Hematopoietic multipotent progenitor cell treated with erythropoietin and hydrocortisone succinate and interleukin-3 and kit ligand, for 6 days (in vitro differentiated cells): ENCODE results near the gene COA4.

Experiments
- DNase-seq: peaks from one replicate; pipeline ENCODE4 v3.0.0-alpha.2; 2015

COA4 gene

DNA sequence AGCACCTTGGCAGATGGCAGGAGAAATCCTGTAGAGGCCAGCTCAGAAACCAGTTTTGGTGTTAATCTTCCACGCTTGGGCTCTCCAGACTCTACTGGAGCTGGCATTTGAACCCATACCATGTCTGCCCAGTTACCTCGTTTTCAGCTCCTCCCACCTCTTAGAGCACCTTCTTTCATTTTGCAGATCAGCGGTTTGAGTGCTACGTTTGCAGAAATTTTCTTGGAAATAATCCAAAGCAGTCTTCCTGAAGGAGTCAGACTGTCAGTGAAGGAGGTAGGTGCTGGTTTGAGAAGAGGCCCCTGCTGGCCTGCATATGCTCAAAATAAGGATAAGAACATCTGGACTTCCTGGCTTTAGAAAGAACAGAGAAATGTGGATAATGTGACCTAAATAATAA, 13.7 kb downstream of the COA4 start:
- DNase-seq, result no peak

DNA sequence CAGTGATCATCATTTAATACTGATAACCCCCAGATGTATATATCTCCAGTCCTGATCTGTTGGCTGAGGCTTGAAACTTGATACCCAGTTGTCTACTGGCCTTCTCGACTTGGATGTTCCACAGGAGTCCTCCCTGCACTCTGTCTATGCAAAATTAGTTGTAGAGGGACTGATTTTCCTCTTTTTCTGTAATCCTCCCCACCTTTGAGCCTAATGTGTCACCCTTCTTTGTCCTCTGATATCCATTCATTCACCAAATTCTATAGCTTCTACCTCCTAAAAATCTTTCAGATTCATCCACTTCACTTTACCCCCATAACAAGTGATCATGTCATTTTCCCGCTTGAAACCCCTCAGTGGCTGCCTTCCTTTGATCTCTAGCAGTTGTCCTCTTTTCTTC, 16.4 kb downstream of the COA4 start:
- no peak for DNase-seq

DNA sequence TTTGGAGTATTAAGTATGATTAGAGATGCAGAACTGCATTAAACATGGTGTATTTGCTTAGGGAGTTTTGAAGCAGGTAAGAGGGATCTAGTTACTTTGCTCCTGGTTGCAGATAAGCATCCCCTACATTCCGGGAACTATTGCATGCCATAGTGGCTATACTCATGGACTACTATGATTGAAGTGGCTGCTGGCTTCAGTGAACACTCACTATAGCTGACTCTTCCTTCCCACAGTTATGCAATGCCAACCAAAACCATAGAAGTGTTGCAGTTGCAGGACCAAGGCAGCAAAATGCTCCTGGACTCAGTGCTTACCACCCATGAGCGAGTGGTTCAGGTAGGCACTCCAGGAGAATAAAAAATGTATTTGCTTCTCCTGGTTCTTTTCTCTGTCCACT, 17.0 kb downstream of the COA4 start:
- DNase-seq, result no peak

DNA sequence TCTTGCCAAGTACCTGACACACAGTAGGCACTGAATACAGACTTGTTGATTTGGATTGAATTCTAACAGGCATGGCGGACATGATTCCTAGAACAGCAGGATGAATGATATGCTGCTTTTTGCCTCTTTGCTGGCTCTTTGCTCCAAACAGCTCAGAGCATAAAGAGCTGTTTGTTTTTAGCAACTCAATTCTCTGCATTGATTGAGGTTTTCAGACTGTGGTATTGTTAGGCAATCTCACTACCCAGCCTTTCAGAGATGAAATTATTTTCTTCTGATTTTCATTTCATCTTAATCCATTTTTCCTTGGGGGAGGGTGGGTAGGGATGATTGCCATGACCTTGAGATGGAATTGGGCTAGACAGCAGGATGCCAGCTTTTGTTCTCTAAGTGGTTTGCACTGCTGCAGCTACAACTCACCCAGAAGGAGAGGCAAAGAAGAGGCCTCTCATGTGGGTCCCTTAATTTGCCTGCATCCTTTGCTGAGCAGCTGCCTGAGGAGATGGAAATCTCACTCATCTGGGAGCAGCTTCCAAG, 20.5 kb downstream of the COA4 start:
- DNase-seq, result no peak

DNA sequence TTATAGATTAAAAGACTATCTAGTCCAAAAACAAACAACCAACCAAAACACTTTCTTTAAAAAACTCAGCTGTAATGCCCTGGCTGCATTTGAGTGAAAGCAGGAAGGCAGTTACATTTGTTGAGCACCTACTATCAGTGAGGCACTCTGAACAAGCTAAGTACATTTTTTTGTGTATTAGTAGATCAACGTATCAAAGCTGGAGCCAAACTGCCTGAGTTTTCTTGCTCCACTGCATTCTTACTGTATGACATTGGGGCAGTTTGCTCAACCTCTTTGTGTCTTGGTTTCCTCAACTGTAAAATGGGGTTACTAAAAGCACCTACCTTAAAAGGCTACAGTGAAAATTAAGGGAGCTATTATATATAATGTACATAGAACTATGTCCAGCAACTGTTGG, 22.0 kb downstream of the COA4 start:
- no peak for DNase-seq

DNA sequence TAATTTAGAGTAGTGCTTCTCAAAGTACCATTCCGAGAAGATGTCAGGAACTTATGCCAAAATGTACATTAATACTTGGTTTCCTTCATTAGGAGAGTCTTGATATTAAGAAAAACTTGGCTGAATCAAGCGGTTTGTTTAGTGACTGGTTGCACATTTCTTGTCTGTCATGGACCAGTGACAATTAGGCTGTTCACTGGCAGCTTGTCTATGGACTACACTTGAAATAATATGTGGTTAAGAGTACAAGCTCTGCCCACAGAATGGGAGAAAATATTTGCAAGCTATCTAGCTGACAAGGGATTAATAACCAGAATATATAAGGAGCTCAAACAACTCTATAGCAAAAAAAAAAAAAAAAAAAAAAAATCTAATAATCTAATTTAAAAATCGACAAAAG, 24.6 kb downstream of the COA4 start:
- DNase-seq, result no peak

DNA sequence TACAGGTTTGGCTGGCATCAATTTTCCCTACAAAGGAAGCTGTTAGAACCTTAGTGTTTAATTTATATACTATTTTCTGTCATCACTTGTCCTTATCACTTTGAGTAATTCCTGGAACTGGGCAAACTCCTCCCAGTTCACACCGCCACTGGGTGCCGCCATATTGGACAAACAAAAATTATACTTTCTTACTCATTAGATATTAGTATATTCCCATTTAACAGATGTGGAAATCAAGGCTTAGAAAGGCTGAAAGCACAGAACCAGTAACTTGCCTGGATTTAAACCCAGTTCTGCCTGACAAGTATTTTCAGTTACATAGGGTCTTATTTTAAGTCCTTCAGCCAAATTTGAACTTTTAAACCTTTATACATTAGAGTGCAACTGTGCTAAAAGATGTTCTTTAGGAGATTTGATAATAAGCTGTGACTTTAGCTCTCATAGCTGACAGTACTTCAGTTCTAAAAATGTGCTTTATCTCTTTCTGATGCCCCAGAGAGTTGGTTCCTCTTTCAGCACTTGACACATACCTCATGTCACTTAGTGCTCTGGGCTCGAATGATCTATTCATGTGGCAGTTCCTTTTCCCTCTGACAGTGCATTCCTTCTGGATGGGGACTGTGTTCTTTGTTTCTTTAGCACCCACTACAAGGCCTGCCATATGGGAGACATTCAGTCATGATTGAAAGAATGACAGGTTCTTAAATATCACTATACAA, 25.4 kb downstream of the COA4 start:
- peak; percentile 63 for DNase-seq

DNA sequence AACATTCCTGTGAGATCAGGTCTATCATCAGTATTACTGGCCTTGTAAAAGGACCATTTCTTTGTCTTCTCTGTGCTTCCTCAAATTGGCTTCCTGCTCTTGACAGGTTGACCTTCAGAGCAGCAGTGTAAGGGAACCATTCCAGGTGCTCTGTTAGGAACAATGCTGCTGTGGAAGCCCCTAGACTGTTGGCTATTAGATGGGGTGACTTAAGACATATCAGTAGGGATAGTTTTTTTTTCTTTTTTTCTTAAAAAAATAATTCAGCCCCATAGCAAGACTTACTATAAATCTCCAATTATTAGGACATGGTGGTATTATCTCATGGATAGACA, 37.6 kb downstream of the COA4 start:
- no peak for DNase-seq

DNA sequence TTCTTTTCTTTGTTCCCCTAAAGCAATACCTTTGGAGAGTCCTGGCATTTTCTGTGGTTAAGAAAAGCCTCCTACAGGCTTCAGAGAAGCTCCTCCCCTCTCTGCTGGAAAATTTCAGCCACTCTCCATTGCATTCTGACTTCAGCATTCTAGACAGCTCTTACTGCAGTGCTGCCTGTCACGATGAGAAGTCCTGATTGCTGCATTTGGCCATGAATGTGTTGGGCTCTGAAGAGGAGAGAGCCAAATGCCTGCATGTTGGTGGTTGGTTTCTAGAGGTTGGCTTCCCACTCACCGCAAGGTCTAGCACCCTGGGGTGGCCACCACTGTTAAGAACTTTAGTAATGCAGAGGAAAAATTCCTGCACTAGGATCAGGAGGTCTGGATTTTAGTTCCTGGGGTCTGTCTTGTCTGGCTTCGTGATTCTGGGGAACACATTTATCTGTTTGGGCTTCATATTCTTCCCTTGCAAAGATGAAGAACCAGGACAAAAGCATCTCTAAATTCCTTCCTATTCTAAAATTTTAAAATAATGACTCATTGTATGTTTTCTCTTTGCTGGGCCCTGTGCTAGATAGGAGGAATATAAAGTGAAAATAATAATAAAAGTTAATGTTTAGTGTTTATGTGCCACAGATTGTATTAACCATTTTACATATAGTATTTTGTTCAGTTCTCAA, 38.1 kb downstream of the COA4 start:
- no peak for DNase-seq

DNA sequence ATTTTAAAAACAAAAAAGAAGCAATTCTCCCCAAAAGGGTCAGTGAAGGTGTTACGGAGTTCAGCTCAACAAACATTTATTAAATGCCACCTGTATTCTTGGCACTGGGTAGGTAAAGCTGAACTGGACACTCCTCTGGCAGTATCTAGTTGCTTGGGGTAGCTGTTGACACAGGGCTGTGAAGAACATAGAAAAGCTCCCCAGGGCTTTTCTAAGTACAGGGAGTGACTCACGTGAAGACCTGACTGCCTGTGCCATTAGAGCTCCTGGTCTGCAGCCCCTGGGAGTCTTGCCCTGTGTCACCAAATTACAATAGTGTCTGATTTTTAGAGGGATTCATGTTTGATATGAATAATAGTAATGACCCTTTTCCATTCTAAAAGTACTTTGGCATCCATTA, 43.6 kb downstream of the COA4 start:
- no peak for DNase-seq

DNA sequence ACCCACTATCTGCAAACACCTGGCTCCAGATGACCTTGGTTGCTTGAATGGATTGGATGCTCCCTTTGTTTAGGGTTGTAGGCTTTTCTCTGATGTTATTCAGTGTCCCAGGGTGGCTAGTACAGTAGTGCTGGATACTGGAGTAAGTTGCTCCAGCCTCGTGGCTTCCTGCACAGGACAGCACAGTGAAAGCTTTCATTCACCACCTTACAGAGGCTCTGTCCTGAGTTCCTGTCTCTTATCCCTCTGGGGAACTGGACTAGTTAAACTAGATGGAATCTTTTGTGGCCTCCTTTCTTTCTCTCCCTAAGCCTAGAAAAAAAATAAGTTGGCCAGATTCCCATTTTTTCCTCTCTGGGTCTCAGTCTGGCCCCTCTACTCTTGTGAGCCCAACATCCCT, 46.4 kb downstream of the COA4 start:
- DNase-seq, result no peak
